Astrocyte (in vitro differentiated cells and primary cell): Measurements from ENCODE around the gene AKAP13.

Experiments
- CTCF ChIP-seq: IDR thresholded peaks from 2 replicates; pipeline ENCODE4 v1.5.1; 2011; ENCODE audit warnings: low read depth, mild to moderate bottlenecking, inconsistent platforms, low read length, moderate library complexity; ENCODE audit not compliant: insufficient read depth
- EZH2 ChIP-seq: IDR thresholded peaks from 2 replicates; pipeline ENCODE4 v1.6.1; 2012; ENCODE audit warnings: mild to moderate bottlenecking, low read length, inconsistent platforms; ENCODE audit not compliant: insufficient read depth

- no peak for TF ChIP-seq EZH2
- TF ChIP-seq CTCF = no peak
These were observed 381.2 kb downstream of the AKAP13 start for GRCh38 chr15:85761635-85762034.
